ENCODE data around the gene CHRD. TPM values are rescaled to one million over a fixed set of nuclear protein-coding genes. Genes with fewer than 3 reads are reported as not detected.

Gene CHRD
- total and polyA plus RNA-seq, 10 of the 15 experiments (the other 5 are each of a cell fraction or from before 2014, with no cell fraction given): not detected

DNA sequence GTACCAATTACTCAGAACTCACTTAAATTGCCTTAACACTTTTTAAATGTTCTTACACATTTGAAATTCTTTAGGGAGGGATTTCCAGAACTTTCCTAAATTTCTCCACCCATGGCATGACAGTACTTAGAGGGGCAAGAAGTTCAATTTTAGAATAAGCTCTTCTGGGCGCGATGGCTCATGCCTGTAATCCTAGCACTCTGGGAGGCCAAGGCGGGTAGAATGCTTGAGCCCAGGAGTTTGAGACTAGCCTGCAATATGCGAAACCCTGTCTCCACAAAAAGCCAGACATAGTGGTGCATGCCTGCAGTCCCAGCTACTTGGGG, 31.8 kb upstream of the CHRD start:
- ChIA-PET POLR2A (interaction anchor here (1.3 kb wide), 1 partner anchor 14 kb away, joined by 4 read pairs; the partner anchor contains the start of genes CLCN2 and POLR2H), RAD21 (ENCODE audit: unreplicated experiment) (no interaction called here), CTCF (interaction anchor here (1.2 to 1.6 kb wide), 3 partner anchors 19 to 1778 kb away, joined by 3 read pairs; no protein-coding TSS in a partner anchor), SMC1A (ENCODE audit: uncharacterized antibody, unreplicated experiment) (no interaction called here)
- in situ Hi-C loops (cut with MboI): no loop called here
- Histone ChIP-seq H2AFZ (ENCODE audit: control insufficient read depth, low read depth, low read length) (no peak overlapping the region), H3K9me3 (replicated peaks; ENCODE audit: control insufficient read depth, insufficient read depth, low read length) (no peaks in the 10 kb centered on the region), H3K79me2 (ENCODE audit: control insufficient read depth, insufficient read depth, low read length) (no peaks in the 10 kb centered on the region), H3K27me3 (replicated peaks in 1 of 2; ENCODE audit: control insufficient read depth in 2 of 2, insufficient read depth in 2 of 2, low read length in 1 of 2) (no peaks in the 10 kb centered on the region), H3K9ac (ENCODE audit: control insufficient read depth, insufficient read depth, low read length) (no peak overlapping the region), H4K20me1 (ENCODE audit: control insufficient read depth, insufficient read depth) (no peaks in the 10 kb centered on the region), H3K27ac (ENCODE audit: control insufficient read depth, insufficient read depth) (no peak overlapping the region), H3K4me1 (ENCODE audit: control insufficient read depth, insufficient read depth, low read length) (no peaks in the 10 kb centered on the region), H3K36me3 (ENCODE audit: control insufficient read depth in 2 of 2, insufficient read depth in 2 of 2, low read length in 1 of 2) (no peaks in the 10 kb centered on the region), H3K4me2 (ENCODE audit: control insufficient read depth, insufficient read depth) (no peak overlapping the region), H3K4me3 (no peak overlapping the region)
- intact Hi-C loops (cut with micrococcal nuclease; ENCODE audit: unreplicated experiment): no loop called here
- BruUV-seq (replicated peaks): no TSS peak
- DNase-seq (ENCODE audit: low read depth, low spot score): no peak
- FAIRE-seq: no peak
- WGBS (ENCODE audit: insufficient coverage, insufficient replicate concordance, low lambda C conversion rate, missing lambda C conversion rate): 69% methylated on average over 4 of the region's 4 CpGs
- TF ChIP-seq, protein P1, sequence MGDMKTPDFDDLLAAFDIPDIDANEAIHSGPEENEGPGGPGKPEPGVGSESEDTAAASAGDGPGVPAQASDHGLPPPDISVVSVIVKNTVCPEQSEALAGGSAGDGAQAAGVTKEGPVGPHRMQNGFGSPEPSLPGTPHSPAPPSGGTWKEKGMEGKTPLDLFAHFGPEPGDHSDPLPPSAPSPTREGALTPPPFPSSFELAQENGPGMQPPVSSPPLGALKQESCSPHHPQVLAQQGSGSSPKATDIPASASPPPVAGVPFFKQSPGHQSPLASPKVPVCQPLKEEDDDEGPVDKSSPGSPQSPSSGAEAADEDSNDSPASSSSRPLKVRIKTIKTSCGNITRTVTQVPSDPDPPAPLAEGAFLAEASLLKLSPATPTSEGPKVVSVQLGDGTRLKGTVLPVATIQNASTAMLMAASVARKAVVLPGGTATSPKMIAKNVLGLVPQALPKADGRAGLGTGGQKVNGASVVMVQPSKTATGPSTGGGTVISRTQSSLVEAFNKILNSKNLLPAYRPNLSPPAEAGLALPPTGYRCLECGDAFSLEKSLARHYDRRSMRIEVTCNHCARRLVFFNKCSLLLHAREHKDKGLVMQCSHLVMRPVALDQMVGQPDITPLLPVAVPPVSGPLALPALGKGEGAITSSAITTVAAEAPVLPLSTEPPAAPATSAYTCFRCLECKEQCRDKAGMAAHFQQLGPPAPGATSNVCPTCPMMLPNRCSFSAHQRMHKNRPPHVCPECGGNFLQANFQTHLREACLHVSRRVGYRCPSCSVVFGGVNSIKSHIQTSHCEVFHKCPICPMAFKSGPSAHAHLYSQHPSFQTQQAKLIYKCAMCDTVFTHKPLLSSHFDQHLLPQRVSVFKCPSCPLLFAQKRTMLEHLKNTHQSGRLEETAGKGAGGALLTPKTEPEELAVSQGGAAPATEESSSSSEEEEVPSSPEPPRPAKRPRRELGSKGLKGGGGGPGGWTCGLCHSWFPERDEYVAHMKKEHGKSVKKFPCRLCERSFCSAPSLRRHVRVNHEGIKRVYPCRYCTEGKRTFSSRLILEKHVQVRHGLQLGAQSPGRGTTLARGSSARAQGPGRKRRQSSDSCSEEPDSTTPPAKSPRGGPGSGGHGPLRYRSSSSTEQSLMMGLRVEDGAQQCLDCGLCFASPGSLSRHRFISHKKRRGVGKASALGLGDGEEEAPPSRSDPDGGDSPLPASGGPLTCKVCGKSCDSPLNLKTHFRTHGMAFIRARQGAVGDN (IDR thresholded peaks at IDR 0.05): no peak
- TF ChIP-seq MYB (IDR thresholded peaks at IDR 0.05; ENCODE audit: borderline replicate concordance, low read depth, low read length): no peak
- no peak for ATAC-seq

Data from GM12878 (cell line).